IPS DF 4.7 (cell line): Measurements from ENCODE around the gene EIPR1.
"Not testable (repeated sequence)": the region's sequence is repeated elsewhere in the genome, so short reads cannot be mapped to it uniquely, and the experiment has no call there.

Source experiments
- DNase-seq: peaks from one replicate; pipeline ENCODE4 v3.0.0-alpha.2; 2013; ENCODE audit warnings: low spot score; ENCODE audit errors: extremely low read depth

Gene EIPR1

DNA sequence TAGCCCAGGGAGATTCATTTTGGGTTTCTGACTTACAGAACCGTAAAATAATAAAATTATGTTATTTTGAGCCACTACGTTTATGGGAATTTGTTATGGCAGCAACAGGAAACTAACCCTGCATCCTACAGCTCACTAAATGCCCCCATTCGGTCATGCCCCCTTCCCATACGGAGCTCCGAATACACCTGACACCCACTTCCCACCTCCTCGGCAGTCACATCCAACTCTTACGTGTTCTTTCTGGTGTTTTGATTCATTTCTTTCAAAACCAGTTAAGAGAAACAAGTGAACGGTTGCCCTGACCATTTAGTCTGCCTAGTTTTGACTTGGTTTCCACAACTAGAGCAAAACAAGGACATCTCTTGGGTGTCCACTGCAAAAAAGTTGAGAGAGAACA, 19.7 kb downstream of the EIPR1 start:
- no peak for DNase-seq

DNA sequence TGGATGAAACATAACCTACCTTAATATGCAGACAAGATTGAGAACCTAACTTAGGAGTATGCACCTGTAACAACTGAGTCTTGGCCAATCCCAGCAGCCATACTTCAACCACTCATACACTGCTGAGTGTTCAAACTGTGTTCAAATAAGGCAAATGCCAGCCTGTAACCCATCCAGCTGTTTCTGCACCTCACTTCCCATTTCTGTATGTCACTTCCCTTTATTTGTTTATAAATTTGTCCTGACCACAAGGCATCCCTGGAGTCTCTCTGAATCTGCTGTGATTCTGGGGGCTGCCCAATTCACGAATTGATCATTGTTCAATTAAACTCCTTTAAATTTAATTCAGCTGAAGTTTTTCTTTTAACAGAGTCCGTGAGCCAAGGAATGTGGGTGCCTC, 20.2 kb downstream of the EIPR1 start:
- not testable (repeated sequence) for DNase-seq

DNA sequence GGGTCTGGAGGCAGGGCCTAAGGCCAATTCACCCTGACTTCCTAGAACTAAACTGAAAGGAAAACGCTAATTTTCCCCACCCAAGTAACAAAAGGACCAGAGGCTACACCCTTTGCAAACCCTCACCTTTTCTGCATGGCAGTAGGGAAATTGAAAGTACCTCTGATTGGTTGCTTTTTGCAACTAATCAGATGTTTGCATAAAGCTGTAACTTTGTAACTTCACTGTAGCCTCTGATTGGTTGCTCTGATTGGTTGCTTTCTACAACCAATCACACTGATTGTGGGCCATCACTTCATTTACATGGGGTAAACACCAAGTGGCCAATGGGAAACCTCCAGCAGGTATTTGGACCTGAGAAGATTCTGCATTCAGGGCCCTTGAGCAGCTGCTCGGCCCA, 20.8 kb downstream of the EIPR1 start:
- no peak for DNase-seq

DNA sequence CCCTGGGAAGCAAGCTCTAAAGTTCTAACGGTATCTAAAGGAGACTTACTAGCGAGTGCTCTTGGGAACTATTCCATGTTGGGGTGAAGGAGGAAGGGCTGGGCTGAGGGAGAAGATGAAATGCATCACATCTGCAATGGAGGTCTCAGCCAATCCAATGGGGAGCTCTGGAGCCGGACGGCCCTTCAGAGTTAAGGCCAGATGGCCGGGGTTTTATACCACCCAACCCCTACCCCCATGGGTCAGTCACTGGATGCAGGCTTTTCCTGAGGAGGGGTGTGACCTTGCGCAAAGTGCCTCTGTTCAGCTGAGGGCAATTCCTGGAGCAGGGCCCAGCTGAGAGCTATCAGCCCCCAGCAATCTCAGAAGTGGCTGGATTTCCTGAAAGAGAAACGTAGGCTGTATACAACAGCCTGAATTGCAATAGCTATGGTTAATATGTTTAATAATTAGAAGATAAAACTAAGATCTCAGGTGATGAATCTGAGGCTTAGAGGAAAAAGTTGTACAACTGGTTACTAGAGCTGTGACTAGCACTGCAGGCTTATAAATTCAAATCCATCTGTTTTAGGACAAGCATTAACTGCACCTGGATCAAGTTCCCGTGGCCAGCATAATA, 21.6 kb downstream of the EIPR1 start:
- DNase-seq, result no peak

DNA sequence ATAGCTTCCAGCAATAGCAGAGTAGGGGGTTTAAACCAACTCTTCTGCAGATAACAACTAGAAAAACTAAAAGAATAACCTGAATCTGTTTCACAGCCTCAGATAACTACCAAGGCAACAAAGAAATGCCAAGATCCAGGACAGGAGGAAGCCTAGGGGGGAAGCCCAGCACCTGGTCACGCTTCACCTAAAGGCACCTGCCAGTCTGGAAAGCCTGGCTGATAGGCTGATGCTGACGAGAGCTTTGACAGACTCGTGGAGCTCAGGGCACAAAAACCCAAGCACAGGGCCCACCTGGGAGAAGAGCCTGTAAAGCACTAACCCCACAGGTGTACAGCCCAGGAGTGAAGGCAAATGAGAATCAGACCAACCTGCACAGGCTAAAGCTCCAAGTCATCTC, 22.6 kb downstream of the EIPR1 start:
- DNase-seq, result no peak

DNA sequence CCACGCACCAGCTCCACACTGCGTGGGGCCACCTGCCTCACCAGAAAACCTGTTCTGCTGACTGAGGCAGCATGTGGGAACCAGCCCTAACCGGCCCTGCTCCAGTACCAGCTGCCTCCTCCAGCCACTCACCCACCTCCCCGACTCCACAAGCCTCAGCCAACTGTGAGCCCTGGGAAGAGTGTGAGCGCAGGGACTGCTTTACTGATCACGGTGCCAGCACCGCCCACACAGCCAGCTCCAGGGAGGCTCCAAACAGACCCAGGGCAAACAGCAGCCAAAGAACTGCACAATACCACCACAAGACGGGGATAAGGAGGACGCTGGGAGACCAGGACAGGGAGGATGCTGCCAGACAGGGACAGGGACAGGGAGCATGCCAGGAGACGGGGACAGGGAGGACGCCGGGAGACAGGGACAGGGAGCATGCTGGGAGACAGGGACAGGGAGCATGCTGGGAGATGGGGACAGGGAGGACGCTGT, 28.4 kb downstream of the EIPR1 start:
- no peak for DNase-seq

DNA sequence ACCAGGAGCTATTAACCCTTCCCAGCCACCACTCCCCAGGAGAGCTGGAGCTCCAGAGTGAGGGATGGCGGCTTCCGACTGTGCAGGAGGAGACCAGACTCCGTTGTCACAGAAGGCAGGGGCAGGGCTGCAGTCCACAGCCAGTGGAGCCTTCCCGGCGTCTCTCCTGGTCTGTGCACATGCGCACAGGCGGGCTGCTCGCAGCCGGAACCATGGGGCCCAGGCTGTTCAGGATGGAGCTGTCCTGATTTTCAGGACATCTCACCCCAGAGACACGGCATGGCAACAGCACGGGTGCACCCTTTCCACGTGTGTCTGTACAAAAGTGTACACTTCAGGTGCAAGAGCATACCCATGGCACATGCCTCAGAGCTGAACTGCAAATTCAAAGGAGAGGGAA, 28.9 kb downstream of the EIPR1 start:
- DNase-seq, result no peak

DNA sequence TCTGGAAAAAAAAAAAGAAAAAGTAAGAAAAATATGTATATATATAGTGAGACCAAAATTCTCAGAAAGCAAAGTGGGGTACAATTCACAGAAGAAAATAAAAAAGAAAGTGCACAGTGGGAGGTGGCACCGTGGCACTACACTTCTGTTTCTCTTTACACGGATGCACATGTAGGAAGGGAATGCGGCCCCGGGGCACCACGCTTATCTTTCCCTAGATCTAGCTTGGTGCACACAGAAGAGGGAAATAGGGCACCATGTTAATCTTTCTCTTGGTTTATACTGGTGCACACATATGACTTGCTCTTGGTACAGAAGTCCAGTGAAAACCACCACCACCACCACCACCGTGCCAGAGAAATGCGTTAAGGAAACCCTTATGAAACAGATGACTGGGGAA, 32.0 kb downstream of the EIPR1 start:
- no peak for DNase-seq

DNA sequence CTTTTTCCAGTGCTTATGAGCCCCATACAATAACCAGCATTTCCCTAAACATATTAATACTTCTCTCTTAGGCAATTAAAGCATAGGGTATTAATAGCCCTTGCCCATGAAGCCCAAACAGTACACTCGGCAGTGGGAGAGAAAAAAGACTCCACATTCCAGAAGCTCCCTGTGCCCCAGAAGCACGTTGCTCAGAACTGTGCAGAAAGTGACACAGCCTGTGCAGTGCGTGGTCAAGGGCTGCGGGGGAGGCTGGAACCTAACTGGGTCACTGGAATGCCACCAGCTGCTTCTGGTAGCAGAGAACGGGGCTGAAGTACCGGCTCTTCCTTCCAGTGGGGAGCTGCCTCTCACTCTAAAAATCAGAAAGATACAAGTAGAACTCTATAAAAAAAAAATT, 32.7 kb downstream of the EIPR1 start:
- no peak for DNase-seq

DNA sequence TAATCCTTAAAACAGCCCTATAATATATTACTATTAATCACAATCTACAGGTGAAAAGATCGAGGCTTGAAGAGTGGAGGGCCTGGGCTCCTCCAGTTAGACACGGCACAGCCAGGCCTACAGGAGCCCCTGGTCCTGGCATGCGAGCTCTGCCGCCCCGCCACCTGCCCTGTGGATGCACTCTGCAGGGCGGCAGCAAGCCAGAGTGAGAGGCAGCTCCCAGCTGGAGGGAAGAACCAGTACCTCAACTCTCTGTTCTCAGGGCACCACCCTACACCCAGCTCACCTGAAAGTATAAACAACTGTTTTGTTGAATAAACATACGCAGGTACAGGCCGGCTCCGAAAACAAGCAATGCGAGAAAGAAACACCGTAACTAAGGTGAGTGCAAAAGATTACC, 34.6 kb downstream of the EIPR1 start:
- DNase-seq, result no peak

DNA sequence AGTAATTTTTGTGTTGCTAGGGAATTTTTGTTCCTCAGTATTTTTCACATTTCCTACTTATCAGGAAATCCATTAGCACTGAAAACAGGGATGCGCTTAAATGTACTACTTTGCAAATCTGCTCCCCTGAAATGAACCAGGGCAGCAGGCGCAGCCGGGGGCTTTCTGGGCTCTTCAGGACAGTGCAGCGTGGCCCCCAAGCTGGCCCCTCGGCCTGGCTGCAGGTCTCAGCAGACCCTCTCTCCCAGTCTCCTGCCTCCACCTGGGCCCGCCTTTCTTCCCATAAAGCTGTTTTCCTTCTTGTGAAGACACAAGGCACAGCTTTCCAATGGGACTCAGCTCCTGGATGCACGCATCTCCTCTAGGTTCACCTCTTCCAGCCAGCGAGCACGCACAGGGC, 35.3 kb downstream of the EIPR1 start:
- DNase-seq, result no peak

DNA sequence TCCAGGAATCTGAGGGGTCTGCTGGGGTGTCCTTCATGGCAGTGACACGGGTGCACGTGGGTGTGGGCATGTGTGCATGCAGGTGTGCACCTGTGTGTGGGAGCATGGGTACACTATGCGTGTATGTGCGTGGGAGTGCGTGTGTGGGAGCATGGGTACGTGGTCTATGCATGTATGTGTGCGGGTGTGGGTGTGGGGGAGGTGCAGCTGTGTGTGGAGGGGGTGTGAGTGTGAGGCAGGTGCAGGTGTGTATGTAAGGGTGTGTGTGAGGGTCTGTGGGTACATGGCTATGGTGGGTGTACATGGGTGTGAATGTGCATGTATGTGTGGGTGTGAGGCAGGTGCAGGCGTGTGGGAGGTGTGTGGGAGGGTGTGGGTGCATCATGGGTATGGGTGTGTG, 36.3 kb downstream of the EIPR1 start:
- no peak for DNase-seq

DNA sequence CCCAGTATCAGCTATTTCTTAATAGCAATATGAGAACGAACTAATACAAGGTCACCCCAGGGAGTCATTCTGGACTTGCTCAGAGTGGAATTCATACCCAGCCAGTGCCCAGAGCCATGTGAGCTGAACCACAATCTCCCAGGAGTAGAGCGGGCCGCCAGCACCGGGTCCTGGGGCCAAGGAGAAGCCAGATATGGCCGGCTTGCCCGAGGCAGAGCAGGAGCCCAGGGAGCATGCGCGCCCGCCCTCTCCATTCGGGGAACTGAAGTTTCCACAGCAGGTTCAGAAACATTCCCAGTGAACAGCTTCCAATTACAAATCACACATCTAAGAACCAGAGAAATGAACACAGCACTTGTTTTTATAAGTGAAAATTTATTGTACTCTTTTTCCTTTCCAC, 37.5 kb downstream of the EIPR1 start:
- no peak for DNase-seq

DNA sequence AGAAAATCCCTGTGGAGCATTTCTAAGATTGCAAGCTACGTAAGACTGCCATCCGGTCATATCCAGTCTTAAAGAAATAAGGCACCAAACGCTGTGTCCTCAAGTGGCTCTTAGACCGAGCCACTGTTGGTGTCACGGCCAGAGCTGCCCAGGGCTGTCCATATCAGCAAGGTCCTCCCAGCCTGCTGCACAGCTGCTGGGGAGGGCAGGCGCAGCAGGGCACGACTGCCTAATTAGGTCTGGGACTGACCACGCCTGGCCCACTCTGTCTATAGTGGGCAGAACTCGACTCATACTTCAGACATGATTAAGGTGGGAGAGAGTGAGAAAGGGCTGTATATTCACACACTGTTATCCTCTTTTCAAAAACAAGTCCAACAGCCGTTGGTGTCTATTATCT, 39.3 kb downstream of the EIPR1 start:
- DNase-seq, result no peak

DNA sequence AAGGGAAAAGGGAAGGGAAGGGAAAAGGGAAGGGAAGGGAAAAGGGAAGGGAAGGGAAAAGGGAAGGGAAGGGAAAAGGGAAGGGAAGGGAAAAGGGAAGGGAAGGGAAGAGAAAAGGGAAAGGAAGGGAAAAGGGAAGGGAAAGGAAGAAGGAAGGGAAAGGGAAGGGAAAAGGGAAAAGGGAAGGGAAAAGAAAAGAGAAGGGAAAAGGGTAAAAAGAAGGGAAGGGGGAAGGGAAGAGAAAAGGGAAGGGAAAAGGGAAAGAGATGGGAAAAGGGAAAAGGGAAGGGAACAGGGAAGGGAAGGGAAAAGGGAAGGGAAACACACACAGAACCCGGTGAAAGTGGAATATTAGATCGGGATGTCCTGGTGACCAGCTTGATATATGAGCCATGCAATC, 40.8 kb downstream of the EIPR1 start:
- no peak for DNase-seq

DNA sequence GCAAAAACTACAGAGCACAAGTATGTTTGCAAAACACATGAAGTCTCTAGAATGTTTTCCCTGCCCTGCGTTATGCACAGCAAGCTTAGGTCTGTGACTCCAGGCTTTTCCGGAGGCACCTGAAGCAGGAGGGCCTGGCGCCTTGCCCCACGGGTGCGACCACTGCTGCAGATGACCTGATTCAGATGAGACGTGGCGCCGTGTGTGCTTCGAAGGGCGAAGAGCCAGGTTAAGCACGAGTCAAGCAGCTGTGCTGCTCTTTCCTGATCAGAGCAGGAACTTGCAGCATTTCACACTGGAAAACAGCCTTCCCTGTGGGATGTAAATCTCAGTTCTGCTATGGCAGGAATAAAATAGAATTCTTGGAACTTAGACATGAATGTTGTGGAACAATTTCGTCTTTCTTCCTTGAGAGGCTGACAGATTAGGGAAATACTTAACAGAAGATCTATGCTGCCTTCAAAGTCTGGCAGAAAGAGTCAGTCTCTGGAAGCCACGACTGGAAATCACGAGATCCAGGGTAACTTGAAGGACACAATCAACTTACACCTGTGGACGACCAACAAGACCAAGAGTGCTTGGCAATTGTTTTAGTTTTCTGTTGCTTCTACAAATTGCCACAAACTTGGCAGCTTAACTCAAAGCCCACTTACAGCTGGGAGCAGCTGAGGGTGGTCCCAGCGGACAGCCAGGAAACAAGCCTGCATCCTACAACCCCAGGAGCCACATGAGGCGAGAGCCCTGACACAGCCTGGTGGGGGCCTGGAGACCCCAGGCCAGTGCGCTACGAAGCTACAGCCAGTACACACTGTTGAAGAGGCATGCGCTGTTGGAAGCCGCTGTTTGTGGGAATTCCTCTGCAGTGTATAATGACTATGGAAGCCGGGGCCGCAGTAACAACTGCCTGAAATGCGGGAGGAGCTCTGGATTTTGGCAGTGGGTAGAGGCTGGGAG, 42.9 kb downstream of the EIPR1 start:
- DNase-seq, result no peak

DNA sequence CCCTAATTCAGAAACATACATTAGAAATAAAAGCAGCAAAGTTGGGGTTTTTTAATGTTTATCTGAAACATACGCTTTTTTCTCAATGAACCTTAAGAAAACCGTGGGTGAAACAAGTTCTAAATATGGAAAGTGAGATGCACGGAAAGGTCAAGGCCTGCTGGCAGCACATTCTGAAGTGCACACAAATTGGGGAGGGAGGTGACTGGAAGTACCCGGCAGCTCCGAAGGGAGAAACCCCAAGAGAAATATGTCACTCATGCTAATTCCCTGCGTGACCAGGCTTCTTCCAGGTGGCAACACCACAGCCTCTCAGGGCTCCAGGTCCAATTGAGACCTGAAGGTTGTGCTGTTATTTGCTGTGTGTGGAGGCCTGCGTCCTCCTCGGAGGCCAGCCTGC, 45.5 kb downstream of the EIPR1 start:
- DNase-seq, result no peak

DNA sequence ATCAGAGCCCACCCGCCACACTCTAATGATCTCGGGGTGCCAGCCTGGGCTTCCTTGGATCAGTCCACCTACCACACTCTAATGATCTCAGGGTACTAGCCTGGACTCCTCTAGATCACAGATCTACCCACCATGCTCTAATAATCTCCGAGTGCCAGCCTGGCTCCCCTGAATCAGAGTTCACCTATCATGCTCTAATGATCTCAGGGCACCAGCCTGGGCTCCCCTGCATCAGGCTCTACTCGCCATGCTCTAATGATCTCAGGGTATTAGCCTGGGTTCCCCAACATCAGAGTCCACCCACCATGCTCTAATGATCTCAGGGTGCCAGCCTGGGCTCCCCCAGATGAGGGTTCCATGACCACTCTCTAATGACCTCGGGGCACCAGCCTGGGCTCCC, 48.1 kb downstream of the EIPR1 start:
- no peak for DNase-seq

DNA sequence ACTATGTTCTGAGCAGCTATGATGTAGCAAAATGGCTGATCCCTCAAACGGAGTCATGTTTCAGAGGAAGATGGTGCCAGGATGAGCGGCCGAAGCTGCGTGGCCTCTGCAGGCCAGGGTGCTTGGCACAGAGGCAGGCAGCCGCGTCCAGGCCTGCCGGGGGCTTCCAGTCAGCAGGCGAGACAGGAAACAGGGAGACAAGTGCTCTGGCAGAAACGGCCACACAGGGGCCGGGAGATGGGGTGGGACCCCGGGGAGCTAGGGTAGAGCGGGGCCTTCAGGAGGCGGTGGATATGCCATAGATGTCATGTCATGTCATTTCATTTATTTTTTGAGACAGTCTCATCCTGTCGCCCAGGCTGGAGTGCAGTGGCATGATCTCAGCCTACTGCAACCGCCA, 50.7 kb downstream of the EIPR1 start:
- DNase-seq, result no peak

DNA sequence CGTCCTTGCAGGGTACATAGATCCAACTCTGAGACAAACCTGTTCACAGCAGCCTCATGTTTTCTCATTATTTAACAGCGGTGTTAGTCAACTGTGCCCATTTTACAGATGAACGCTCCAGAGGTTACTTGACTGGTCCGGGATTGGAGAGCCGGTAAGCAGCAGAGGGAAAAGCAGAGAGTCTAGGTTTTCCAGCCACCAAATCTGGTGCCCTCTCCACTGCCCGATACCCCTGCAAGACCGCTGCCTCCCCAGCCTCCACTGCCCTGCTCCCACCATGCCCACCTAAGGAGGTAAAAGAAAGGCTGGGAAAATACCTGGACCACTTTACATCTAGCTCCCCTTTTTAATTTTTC, 51.5 kb downstream of the EIPR1 start:
- no peak for DNase-seq

DNA sequence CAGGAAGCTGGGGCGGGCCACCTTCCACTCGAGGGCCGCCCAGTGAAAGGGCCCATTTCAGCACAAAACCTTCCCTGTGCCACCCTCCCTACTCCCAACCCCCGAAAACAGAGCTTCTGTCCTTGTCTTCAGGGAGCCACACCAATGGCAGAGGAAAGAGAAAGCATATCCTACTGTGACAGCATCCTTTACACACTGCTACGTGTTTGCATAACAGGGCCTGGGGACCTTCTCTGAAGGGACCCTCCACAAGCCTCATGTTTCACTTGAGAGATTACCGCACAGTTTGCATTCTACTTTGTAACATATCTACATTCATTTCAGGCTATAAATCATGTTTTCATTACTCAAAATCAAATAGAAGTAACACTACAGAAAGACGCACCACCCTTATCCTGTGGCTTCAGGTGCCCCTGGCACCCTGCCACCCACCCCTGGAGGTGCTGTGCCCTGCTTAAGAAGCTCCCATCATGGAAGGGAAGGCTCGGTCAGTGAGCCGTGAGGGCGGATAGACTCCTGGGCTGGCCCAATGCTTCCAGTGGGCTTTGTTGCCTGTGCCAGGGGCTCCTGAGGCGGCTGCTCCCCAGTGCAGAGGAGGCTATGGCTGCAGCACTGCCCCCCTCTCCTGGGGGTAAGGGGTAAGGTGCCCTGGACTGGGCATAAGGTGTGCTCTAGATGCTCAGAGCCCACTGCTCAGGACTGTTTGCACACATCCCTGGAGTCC, 52.0 kb downstream of the EIPR1 start:
- no peak for DNase-seq
